H1 (cell line): ENCODE measurements around the gene GNAQ. TPM values are rescaled to one million over a fixed set of nuclear protein-coding genes. Genes with fewer than 3 reads are reported as not detected.
A peak's percentile ranks its signal among the peaks of the same experiment; 100 is the strongest.

ENCODE experiments used
- CTCF ChIA-PET: fragments of 300-600 bp; sonication (Branson Sonifier 250); formaldehyde crosslinking; loops from one replicate; lab custom pipeline; 2021; ENCODE audit not compliant: partially characterized antibody; lab: Charles Lee
- POLR2A ChIA-PET: fragments of 300-600 bp; sonication (Branson Sonifier 250); formaldehyde crosslinking; loops from one replicate; lab custom pipeline; 2021; ENCODE audit warnings: inconsistent platforms; ENCODE audit not compliant: partially characterized antibody; lab: Charles Lee
- DNase-seq, 2 experiments: peaks; one replicate each; pipeline versions ENCODE4 v3.0.0 to v3.0.0-alpha.2; 2010 to 2022; ENCODE audit warnings: low spot score in 2 of 2, low read depth in 1 of 2, mixed read lengths in 1 of 2
- FAIRE-seq: peaks from 2 replicates; lab custom pipeline; 2011; peaks lifted over from hg19 to GRCh38; lab: Jason Lieb, UNC
- H2AFZ ChIP-seq: 2 replicates; pipeline ENCODE4 v1.8.1; 2012; ENCODE audit warnings: low read length, inconsistent platforms
- H2AK5ac ChIP-seq: 2 replicates; pipeline ENCODE4 v1.6.1; 2013; ENCODE audit warnings: low read depth, low read length
- H2BK120ac ChIP-seq: replicated peaks from 2 replicates; pipeline ENCODE3; 2013; ENCODE audit warnings: low read depth, low read length, inconsistent platforms
- H2BK12ac ChIP-seq: 2 replicates; pipeline ENCODE4 v1.6.1; 2013; ENCODE audit warnings: low read depth, low read length
- H2BK15ac ChIP-seq: 2 replicates; pipeline ENCODE4 v1.6.1; 2013; ENCODE audit warnings: low read length
- H2BK20ac ChIP-seq: 2 replicates; pipeline ENCODE4 v1.6.1; 2013; ENCODE audit warnings: low read length
- H2BK5ac ChIP-seq: 2 replicates; pipeline ENCODE4 v1.6.1; 2013; ENCODE audit warnings: low read depth, low read length
- H3K14ac ChIP-seq: 2 replicates; pipeline ENCODE4 v1.6.1; 2013; ENCODE audit warnings: inconsistent platforms; ENCODE audit not compliant: insufficient read length
- H3K18ac ChIP-seq: 2 replicates; pipeline ENCODE4 v1.6.1; 2013; ENCODE audit warnings: low read length; ENCODE audit errors: extremely low read depth
- H3K23ac ChIP-seq: 2 replicates; pipeline ENCODE4 v1.6.1; 2013; ENCODE audit warnings: inconsistent platforms; ENCODE audit not compliant: insufficient read length
- H3K23me2 ChIP-seq: 2 replicates; pipeline ENCODE4 v1.6.1; 2013; ENCODE audit warnings: low read depth, low read length
- H3K27ac ChIP-seq: 2 replicates; pipeline ENCODE4 v1.6.1; 2011; ENCODE audit warnings: low read depth, low read length, inconsistent platforms
- H3K27me3 ChIP-seq, 4 experiments: replicated peaks in 1 of 4; 1 replicate in 1 of 4; 2 replicates in 3 of 4; pipeline versions ENCODE4 v1.6.1 to v1.8.1; 2011 to 2013; ENCODE audit warnings: low read length in 3 of 4, mild to moderate bottlenecking in 3 of 4, inconsistent platforms in 2 of 4, mixed read lengths in 2 of 4, moderate library complexity in 1 of 4; ENCODE audit not compliant: control insufficient read depth in 3 of 4, insufficient read depth in 3 of 4; ENCODE audit errors: extremely low read depth in 1 of 4
- H3K36me3 ChIP-seq, 4 experiments: 2 replicates each; pipeline versions ENCODE4 v1.6.1 to v1.8.1; 2011 to 2013; ENCODE audit warnings: mild to moderate bottlenecking in 4 of 4, low read length in 3 of 4, moderate library complexity in 2 of 4, control low read depth in 1 of 4, inconsistent platforms in 1 of 4; ENCODE audit not compliant: insufficient read depth in 4 of 4, control insufficient read depth in 2 of 4
- H3K4ac ChIP-seq: replicated peaks from 2 replicates; pipeline ENCODE3; 2013; ENCODE audit warnings: low read length, low read depth, mixed read lengths, inconsistent platforms; ENCODE audit not compliant: insufficient read length
- H3K4me1 ChIP-seq, 4 experiments: replicated peaks in 1 of 4; 1 replicate in 1 of 4; 2 replicates in 3 of 4; pipeline versions ENCODE4 v1.6.1 to v1.8.1; 2011 to 2013; ENCODE audit warnings: low read length in 3 of 4, inconsistent platforms in 2 of 4, mixed read lengths in 1 of 4; ENCODE audit not compliant: insufficient read depth in 4 of 4, control insufficient read depth in 3 of 4
- H3K4me2 ChIP-seq, 2 experiments: 2 replicates each; pipeline versions ENCODE4 v1.6.1 to v1.8.1; 2011 to 2013; ENCODE audit warnings: low read depth in 2 of 2, low read length in 2 of 2, control low read depth in 1 of 2, inconsistent platforms in 1 of 2, mild to moderate bottlenecking in 1 of 2; ENCODE audit not compliant: insufficient read depth in 1 of 2
- H3K4me3 ChIP-seq, 4 experiments: fragments of 200-600, 300-600 bp in 1 of 4; sonication (generic), shearing (Covaris generic), sonication (Bioruptor Twin) in 1 of 4; 2 replicates each; pipeline versions ENCODE4 v1.5.1 to v1.8.1; 2011 to 2016; ENCODE audit warnings: low read length in 4 of 4, low read depth in 3 of 4, control low read depth in 2 of 4, inconsistent platforms in 2 of 4, mild to moderate bottlenecking in 2 of 4, mixed read lengths in 1 of 4, moderate library complexity in 1 of 4; ENCODE audit not compliant: insufficient read depth in 2 of 4; ENCODE audit errors: extremely low read depth in 1 of 4
- H3K56ac ChIP-seq: replicated peaks from 2 replicates; pipeline ENCODE3; 2013; ENCODE audit warnings: low read depth, mild to moderate bottlenecking, mixed read lengths, low read length, inconsistent platforms; ENCODE audit not compliant: insufficient read length
- H3K79me1 ChIP-seq: 2 replicates; pipeline ENCODE4 v1.6.1; 2013; ENCODE audit warnings: low read depth, low read length, control low read depth
- H3K79me2 ChIP-seq, 2 experiments: 2 replicates each; pipeline versions ENCODE4 v1.6.1 to v1.8.1; 2012 to 2013; ENCODE audit warnings: low read length in 2 of 2, mild to moderate bottlenecking in 2 of 2, inconsistent platforms in 1 of 2; ENCODE audit not compliant: insufficient read depth in 2 of 2, control insufficient read depth in 1 of 2
- H3K9ac ChIP-seq, 4 experiments: replicated peaks in 1 of 4; 1 replicate in 1 of 4; 2 replicates in 3 of 4; pipeline versions ENCODE4 v1.6.1 to v1.8.1; 2011 to 2013; ENCODE audit warnings: low read depth in 3 of 4, low read length in 3 of 4, control low read depth in 2 of 4, mild to moderate bottlenecking in 2 of 4, moderate library complexity in 2 of 4, inconsistent platforms in 1 of 4; ENCODE audit errors: extremely low read depth in 1 of 4
- H3K9me3 ChIP-seq, 2 experiments: 2 replicates each; pipeline versions ENCODE4 v1.6.1 to v1.8.1; 2012 to 2013; ENCODE audit warnings: mild to moderate bottlenecking in 2 of 2, moderate library complexity in 2 of 2, control low read depth in 1 of 2, inconsistent platforms in 1 of 2, low read depth in 1 of 2, low read length in 1 of 2, mixed read lengths in 1 of 2; ENCODE audit not compliant: insufficient read depth in 2 of 2
- H4K20me1 ChIP-seq, 2 experiments: replicated peaks in 1 of 2; 2 replicates each; pipeline versions ENCODE3 to v1.8.1; 2011 to 2013; ENCODE audit warnings: inconsistent platforms in 2 of 2, low read length in 2 of 2, mild to moderate bottlenecking in 1 of 2; ENCODE audit not compliant: insufficient read depth in 2 of 2, control insufficient read depth in 1 of 2
- H4K5ac ChIP-seq: 2 replicates; pipeline ENCODE4 v1.6.1; 2013; ENCODE audit warnings: low read length, low read depth, mixed read lengths, inconsistent platforms; ENCODE audit not compliant: insufficient read length
- H4K8ac ChIP-seq: 2 replicates; pipeline ENCODE4 v1.8.0; 2013; ENCODE audit warnings: mild to moderate bottlenecking, moderate library complexity, low read length, inconsistent platforms; ENCODE audit not compliant: insufficient read depth; ENCODE audit errors: extremely low read depth
- H4K91ac ChIP-seq: replicated peaks from 2 replicates; pipeline ENCODE3; 2013; ENCODE audit warnings: low read length, mixed read lengths, inconsistent platforms; ENCODE audit not compliant: insufficient read length
- CHD2 ChIP-seq: IDR thresholded peaks from 2 replicates; pipeline ENCODE4 v1.6.1; 2012; ENCODE audit warnings: low read length, improper control_type of control experiment
- CTBP2 ChIP-seq: IDR thresholded peaks from 2 replicates; pipeline ENCODE4 v1.7.0; 2011; ENCODE audit warnings: borderline replicate concordance, mild to moderate bottlenecking, moderate library complexity, mixed read lengths, low read length; ENCODE audit not compliant: insufficient read depth, insufficient read length
- EGR1 ChIP-seq: IDR thresholded peaks from 2 replicates; pipeline ENCODE4 v1.6.1; 2011; ENCODE audit warnings: low read depth, low read length, borderline replicate concordance
- PHF8 ChIP-seq: fragments of 200-600 bp; sonication (generic); conservative IDR thresholded peaks from 2 replicates; pipeline ENCODE4 v1.7.1; 2012; ENCODE audit warnings: low read depth, mild to moderate bottlenecking, inconsistent platforms, low read length, moderate library complexity
- POLR2AphosphoS5 ChIP-seq: IDR thresholded peaks from 2 replicates; pipeline ENCODE4 v1.6.1; 2011; ENCODE audit warnings: low read depth, low read length
- SIN3A ChIP-seq, 2 experiments: IDR thresholded peaks in 1 of 2; conservative IDR thresholded peaks in 1 of 2; 2 replicates each; pipeline ENCODE4 v1.6.1; 2011 to 2012; ENCODE audit warnings: low read length in 2 of 2, improper control_type of control experiment in 1 of 2, low read depth in 1 of 2, mild to moderate bottlenecking in 1 of 2
- SIX5 ChIP-seq: IDR thresholded peaks from 2 replicates; pipeline ENCODE4 v1.6.1; 2011; ENCODE audit warnings: mild to moderate bottlenecking, low read depth, low read length
- TAF7 ChIP-seq: optimal IDR thresholded peaks from 2 replicates; pipeline ENCODE3; 2011; ENCODE audit warnings: low read depth, mild to moderate bottlenecking, inconsistent platforms, low read length, moderate library complexity, borderline replicate concordance
- TBP ChIP-seq: IDR thresholded peaks from 2 replicates; pipeline ENCODE4 v1.6.1; 2011; ENCODE audit warnings: low read depth, low read length, improper control_type of control experiment
- WGBS, 2 experiments: shearing (Covaris generic) in 1 of 2; methylation state at CpG; one replicate each; pipeline versions ENCODE4 v1.1.6 to v1.1.7; 2013 to 2015; ENCODE audit warnings: low lambda C conversion rate in 2 of 2, mixed read lengths in 2 of 2, inconsistent platforms in 1 of 2, low coverage in 1 of 2, missing lambda C conversion rate in 1 of 2; ENCODE audit not compliant: insufficient replicate concordance in 2 of 2, insufficient coverage in 1 of 2, insufficient read length in 1 of 2; ENCODE audit errors: extremely low coverage in 1 of 2, missing lambda C conversion rate in 1 of 2; 5-methylcytosine and 5-hydroxymethylcytosine counted together
- polyA plus RNA-seq, 7 experiments: library from polyadenylated mRNA; depleted of rRNA in 3 of 7; stranded (reverse) in 5 of 7; unstranded in 2 of 7; fragments of >200 nt in 5 of 7; fragments of 200-250 nt in 2 of 7; gene quantifications; 1 replicate in 5 of 7; 2 replicates in 1 of 7; 4 replicates in 1 of 7; pipeline versions ENCODE4 v1.2.1 to v1.2.3, GENCODE V29; 2011 to 2013; ENCODE audit warnings: missing spikeins in 2 of 7, mixed read lengths in 2 of 7
- total RNA-seq: library from RNA; stranded (reverse); fragmentation: NEBNext Ultra II Directional; extraction: Animal tissue kit (Norgen Biotek cat#: 25700); gene quantifications from 2 replicates; pipeline ENCODE4 v1.2.1, GENCODE V29; 2021
- TF ChIP-seq, protein P1 (sequence below), 3 experiments: IDR thresholded peaks; 1 replicate in 2 of 3; 2 replicates in 1 of 3; pipeline versions ENCODE4 v1.5.1 to v1.6.1; 2011; ENCODE audit warnings: low read length in 3 of 3, mild to moderate bottlenecking in 3 of 3, inconsistent platforms in 2 of 3, low read depth in 1 of 3, moderate library complexity in 1 of 3; ENCODE audit not compliant: insufficient read depth in 1 of 3; ENCODE audit errors: control extremely low read depth in 1 of 3

The GNAQ gene
- total and polyA plus RNA-seq, 2 of the 8 experiments (the other 6 are each of a cell fraction or from before 2014, with no cell fraction given) = 22.8 to 63.8 TPM

- Histone ChIP-seq H3K23ac (no peak overlapping the region), H3K9me3 (no peaks in the 10 kb centered on the region), H3K4me2 (peak overlapping the region; percentile 2 to 57; a peak in 3 of 4 replicates), H3K9ac (no peak overlapping the region), H3K23me2 (no peaks in the 10 kb centered on the region), H2BK15ac (no peak overlapping the region), H4K91ac (no peak overlapping the region), H2BK20ac (no peak overlapping the region), H4K20me1 (peaks cover 2 to 4% of the 10 kb centered on the region in 2 experiments), H3K36me3 (no peaks in the 10 kb centered on the region), H3K79me2 (peaks cover 0 to 88% of the 10 kb centered on the region in 2 experiments; a peak in 3 of 4 replicates), H2AFZ (no peak overlapping the region), H2BK120ac (no peak overlapping the region), H3K14ac (no peak overlapping the region), H2BK12ac (peak overlapping the region; percentile 72), H3K4me1 (peaks cover 0 to 25% (median 15%) of the 10 kb centered on the region in 4 experiments; a peak in 6 of 7 replicates), H2AK5ac (peak overlapping the region; percentile 79; the same call in 1 of the 2 replicates), H3K4me3 (no peak overlapping the region), H2BK5ac (no peak overlapping the region), H3K79me1 (no peaks in the 10 kb centered on the region; the same call in 1 of the 2 replicates), H3K27ac (no peak overlapping the region; the same call in 1 of the 2 replicates), H3K56ac (no peak overlapping the region), H4K8ac (no peak overlapping the region), H3K4ac (no peak overlapping the region), H3K18ac (no peak overlapping the region), H4K5ac (no peak overlapping the region), H3K27me3 (no peaks in the 10 kb centered on the region)
- CTCF ChIA-PET = interaction anchor here (1.3 to 2.0 kb wide), 3 partner anchors 15 to 74 kb away, joined by 4 to 8 read pairs (median 6); no protein-coding TSS in a partner anchor
- DNase-seq (no peak), FAIRE-seq (no peak)
- POLR2A ChIA-PET = interaction anchor here (0.6 kb wide), 1 partner anchor 159 kb away, joined by 3 read pairs; no protein-coding TSS in a partner anchor
- 69% methylated on average over 1 of the region's 1 CpG; no CpG with 5 or more reads in 1 of the 2 experiments for WGBS, 2 experiments
- TF ChIP-seq CTBP2 = no peak
- TF ChIP-seq TAF7 = no peak
- no peak for TF ChIP-seq SIX5
- no peak for TF ChIP-seq SIN3A (conservative IDR thresholded peaks at IDR 0.05 in 1 of 2, IDR thresholded peaks at IDR 0.05 in 1 of 2; ENCODE audit: low read depth in 1 of 2, low read length in 2 of 2)
- TF ChIP-seq, protein P1, sequence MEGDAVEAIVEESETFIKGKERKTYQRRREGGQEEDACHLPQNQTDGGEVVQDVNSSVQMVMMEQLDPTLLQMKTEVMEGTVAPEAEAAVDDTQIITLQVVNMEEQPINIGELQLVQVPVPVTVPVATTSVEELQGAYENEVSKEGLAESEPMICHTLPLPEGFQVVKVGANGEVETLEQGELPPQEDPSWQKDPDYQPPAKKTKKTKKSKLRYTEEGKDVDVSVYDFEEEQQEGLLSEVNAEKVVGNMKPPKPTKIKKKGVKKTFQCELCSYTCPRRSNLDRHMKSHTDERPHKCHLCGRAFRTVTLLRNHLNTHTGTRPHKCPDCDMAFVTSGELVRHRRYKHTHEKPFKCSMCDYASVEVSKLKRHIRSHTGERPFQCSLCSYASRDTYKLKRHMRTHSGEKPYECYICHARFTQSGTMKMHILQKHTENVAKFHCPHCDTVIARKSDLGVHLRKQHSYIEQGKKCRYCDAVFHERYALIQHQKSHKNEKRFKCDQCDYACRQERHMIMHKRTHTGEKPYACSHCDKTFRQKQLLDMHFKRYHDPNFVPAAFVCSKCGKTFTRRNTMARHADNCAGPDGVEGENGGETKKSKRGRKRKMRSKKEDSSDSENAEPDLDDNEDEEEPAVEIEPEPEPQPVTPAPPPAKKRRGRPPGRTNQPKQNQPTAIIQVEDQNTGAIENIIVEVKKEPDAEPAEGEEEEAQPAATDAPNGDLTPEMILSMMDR (IDR thresholded peaks at IDR 0.05; ENCODE audit: control extremely low read depth in 1 of 3, insufficient read depth in 1 of 3, low read depth in 1 of 3, low read length in 3 of 3) = no peak
- no peak for TF ChIP-seq EGR1
- no peak for TF ChIP-seq TBP
- no peak for TF ChIP-seq POLR2AphosphoS5
- no peak for TF ChIP-seq PHF8
- no peak for TF ChIP-seq CHD2
Measured at GRCh38 chr9:77961541-77961940, 70.1 kb downstream of the GNAQ start.
